GM12878 (cell line): ENCODE results near the gene GNAO1. TPM values are rescaled to one million over a fixed set of nuclear protein-coding genes. Genes with fewer than 3 reads are reported as not detected.

Source experiments
- ATAC-seq: fragments of 200-7000 bp; cut with Tn5 transposase; 3 replicates; pipeline ENCODE4 v1.9.1; 2020; ENCODE audit warnings: mild to moderate bottlenecking, moderate library complexity
- BruUV-seq: library from RNA; stranded (reverse); fragments of 400-500 nt; replicated peaks from 2 replicates; lab custom pipeline; 2021; lab: Mats Ljungman, UMichigan
- CTCF ChIA-PET: fragments of 300-600 bp; sonication (Branson Sonifier 250); formaldehyde crosslinking; extraction: SDS; loops from one replicate; lab custom pipeline; 2021; ENCODE audit warnings: inconsistent platforms; lab: Yijun Ruan, JAX
- POLR2A ChIA-PET: fragments of 350-600 bp; formaldehyde crosslinking; extraction: SDS; loops from one replicate; lab custom pipeline; 2021; ENCODE audit warnings: inconsistent platforms; lab: Charles Lee
- RAD21 ChIA-PET: fragments of 300-600 bp; sonication (Branson Sonifier 250); formaldehyde crosslinking; loops from one replicate; lab custom pipeline; 2023; ENCODE audit warnings: antibody characterized with exemption; ENCODE audit not compliant: unreplicated experiment; lab: Charles Lee
- SMC1A ChIA-PET: fragments of 300-600 bp; sonication (Branson Sonifier 250); formaldehyde crosslinking; loops from one replicate; lab custom pipeline; 2023; ENCODE audit not compliant: unreplicated experiment, uncharacterized antibody; lab: Charles Lee
- DNase-seq: peaks from one replicate; pipeline ENCODE4 v3.0.0-alpha.2; 2011; ENCODE audit warnings: low read depth, low spot score
- FAIRE-seq: peaks from 3 replicates; lab custom pipeline; 2011; peaks lifted over from hg19 to GRCh38; lab: Jason Lieb, UNC
- H2AFZ ChIP-seq: 2 replicates; pipeline ENCODE4 v1.6.0; 2011; ENCODE audit warnings: low read depth, low read length, control low read depth; ENCODE audit not compliant: control insufficient read depth
- H3K27ac ChIP-seq: 2 replicates; pipeline ENCODE4 v1.5.1; 2011; ENCODE audit warnings: control low read depth; ENCODE audit not compliant: control insufficient read depth, insufficient read depth
- H3K27me3 ChIP-seq, 2 experiments: replicated peaks in 1 of 2; 2 replicates each; pipeline versions ENCODE4 v1.6.0 to v1.6.1; 2011; ENCODE audit warnings: low read length in 1 of 2; ENCODE audit not compliant: control insufficient read depth in 2 of 2, insufficient read depth in 2 of 2
- H3K36me3 ChIP-seq, 2 experiments: 2 replicates each; pipeline ENCODE4 v1.5.1; 2011; ENCODE audit warnings: low read length in 1 of 2; ENCODE audit not compliant: control insufficient read depth in 2 of 2, insufficient read depth in 2 of 2
- H3K4me1 ChIP-seq: 2 replicates; pipeline ENCODE4 v1.6.1; 2011; ENCODE audit warnings: mild to moderate bottlenecking, low read length, moderate library complexity, mixed read lengths; ENCODE audit not compliant: control insufficient read depth, insufficient read depth
- H3K4me2 ChIP-seq: 2 replicates; pipeline ENCODE4 v1.6.0; 2011; ENCODE audit warnings: control low read depth; ENCODE audit not compliant: control insufficient read depth, insufficient read depth
- H3K4me3 ChIP-seq: fragments of 200-600 bp; sonication (generic); 2 replicates; pipeline ENCODE4 v1.5.1; 2016
- H3K79me2 ChIP-seq: 2 replicates; pipeline ENCODE4 v1.6.0; 2011; ENCODE audit warnings: low read length; ENCODE audit not compliant: control insufficient read depth, insufficient read depth
- H3K9ac ChIP-seq: 2 replicates; pipeline ENCODE4 v1.8.0; 2011; ENCODE audit warnings: low read length, control low read depth, mixed read lengths; ENCODE audit not compliant: control insufficient read depth, insufficient read depth
- H3K9me3 ChIP-seq: replicated peaks from 3 replicates; pipeline ENCODE4 v1.5.1; 2011; ENCODE audit warnings: mild to moderate bottlenecking, low read length; ENCODE audit not compliant: control insufficient read depth, insufficient read depth
- H4K20me1 ChIP-seq: 2 replicates; pipeline ENCODE4 v1.6.0; 2011; ENCODE audit not compliant: control insufficient read depth, insufficient read depth
- E4F1 ChIP-seq: fragments of 450-650 bp; IDR thresholded peaks from 2 replicates; pipeline ENCODE4 v1.6.1; 2018; ENCODE audit warnings: borderline replicate concordance, mild to moderate bottlenecking; ENCODE audit not compliant: partially characterized antibody
- FOS ChIP-seq: IDR thresholded peaks from 3 replicates; pipeline ENCODE4 v1.6.1; 2011; ENCODE audit warnings: borderline replicate concordance; ENCODE audit not compliant: insufficient read length; ENCODE audit errors: extremely low read depth
- IRF4 ChIP-seq: IDR thresholded peaks from 2 replicates; pipeline ENCODE4 v1.6.1; 2011; ENCODE audit warnings: low read depth, low read length
- JUNB ChIP-seq: IDR thresholded peaks from 2 replicates; pipeline ENCODE4 v1.6.1; 2016; ENCODE audit warnings: antibody characterized with exemption, mild to moderate bottlenecking
- JUND ChIP-seq: IDR thresholded peaks from 2 replicates; pipeline ENCODE4 v1.6.1; 2012; ENCODE audit warnings: low read depth, mild to moderate bottlenecking, low read length, improper control_type of control experiment, moderate library complexity
- POLR2A ChIP-seq: IDR thresholded peaks from 2 replicates; pipeline ENCODE4 v1.6.1; 2011; ENCODE audit warnings: low read depth, mild to moderate bottlenecking, low read length
- RB1 ChIP-seq: fragments of 450-650 bp; formaldehyde crosslinking; IDR thresholded peaks from 2 replicates; pipeline ENCODE4 v1.6.1; 2017; ENCODE audit warnings: mild to moderate bottlenecking, borderline replicate concordance
- RFX5 ChIP-seq: IDR thresholded peaks from 2 replicates; pipeline ENCODE4 v1.6.1; 2011; ENCODE audit warnings: low read depth, low read length, improper control_type of control experiment
- ZNF24 ChIP-seq: fragments of 450-650 bp; IDR thresholded peaks from 2 replicates; pipeline ENCODE4 v1.6.1; 2017; ENCODE audit warnings: antibody characterized with exemption, mild to moderate bottlenecking
- ZNF622 ChIP-seq: fragments of 450-650 bp; IDR thresholded peaks from 2 replicates; pipeline ENCODE4 v1.6.1; 2017; ENCODE audit warnings: mild to moderate bottlenecking, inconsistent platforms
- WGBS: methylation state at CpG from one replicate; pipeline ENCODE4 v1.1.6; 2016; ENCODE audit warnings: low lambda C conversion rate; ENCODE audit not compliant: insufficient replicate concordance, insufficient coverage; ENCODE audit errors: missing lambda C conversion rate; 5-methylcytosine and 5-hydroxymethylcytosine counted together
- in situ Hi-C: fragments of 300-500 bp; cut with MboI; formaldehyde crosslinking; loops from 9 replicates; pipeline ENCODE4 v1.14.3; 2018; ENCODE audit warnings: mixed read lengths
- intact Hi-C: fragments of 100-400 bp; cut with micrococcal nuclease; formaldehyde crosslinking; loops from one replicate; pipeline ENCODE4 v1.14.2; 2022; ENCODE audit not compliant: unreplicated experiment
- polyA plus RNA-seq, 11 experiments: library from polyadenylated mRNA; depleted of rRNA in 4 of 11; unstranded in 6 of 11; stranded (reverse) in 5 of 11; fragments of >200 nt; fragmentation: Nextera tagmentation in 4 of 11; fragmentation: Illumina TruSeq in 1 of 11; extraction: Ambion mirVana in 4 of 11; extraction: Trizol in 1 of 11; gene quantifications; 1 replicate in 1 of 11; 2 replicates in 10 of 11; pipeline versions ENCODE4 v1.2.1 to v1.2.3, GENCODE V29; 2011 to 2016; ENCODE audit warnings: inconsistent platforms in 2 of 11, missing spikeins in 2 of 11, low read depth in 1 of 11
- total RNA-seq, 4 experiments: library from RNA; depleted of rRNA in 3 of 4; stranded (reverse); fragments of >200 nt in 3 of 4; fragmentation: Illumina TruSeq in 1 of 4; extraction: Trizol in 1 of 4; gene quantifications; 2 replicates each; pipeline versions ENCODE4 v1.2.1 to v1.2.3, GENCODE V29; 2013 to 2021

Gene GNAO1
- total and polyA plus RNA-seq, 10 of the 15 experiments (the other 5 are each of a cell fraction or from before 2014, with no cell fraction given), result 0.05 to 0.28 (median 0.14) TPM; not detected in 6

GRCh38 chr16:56340416-56340815, 149.1 kb downstream of the GNAO1 start:
- ChIA-PET POLR2A (no interaction called here), RAD21 (no interaction called here), CTCF (no interaction called here), SMC1A (no interaction called here)
- Histone ChIP-seq H3K36me3 (no peaks in the 10 kb centered on the region), H3K27me3 (no peaks in the 10 kb centered on the region; a peak in 1 of 4 replicates), H3K4me3 (no peak overlapping the region), H2AFZ (no peak overlapping the region), H3K27ac (no peak overlapping the region), H3K79me2 (no peaks in the 10 kb centered on the region), H3K4me2 (no peak overlapping the region), H4K20me1 (no peaks in the 10 kb centered on the region), H3K9me3 (no peaks in the 10 kb centered on the region), H3K9ac (no peak overlapping the region), H3K4me1 (no peaks in the 10 kb centered on the region)
- WGBS, result 61% methylated on average over 19 of the region's 23 CpGs
- DNase-seq (no peak), ATAC-seq (no peak), FAIRE-seq (no peak)
- BruUV-seq, result no TSS peak
- intact Hi-C loops (no loop called here), in situ Hi-C loops (no loop called here)
- TF ChIP-seq E4F1 (no peak), IRF4 (no peak), POLR2A (no peak), RB1 (no peak), ZNF24 (no peak), FOS (no peak), JUNB (no peak), RFX5 (no peak), ZNF622 (no peak), JUND (no peak)
